GM12878 (cell line): Measurements from ENCODE around the gene AK5.

Experiments
- CHD1 ChIP-seq: IDR thresholded peaks from 2 replicates; pipeline ENCODE4 v1.6.1; 2012; ENCODE audit warnings: low read depth, low read length, improper control_type of control experiment
- CTCF ChIP-seq, 3 experiments: IDR thresholded peaks in 2 of 3; conservative IDR thresholded peaks in 1 of 3; 2 replicates each; pipeline ENCODE4 v1.5.1; 2011; ENCODE audit warnings: low read depth in 3 of 3, low read length in 3 of 3, mild to moderate bottlenecking in 3 of 3, control low read depth in 2 of 3, moderate library complexity in 2 of 3, inconsistent platforms in 1 of 3, mixed read lengths in 1 of 3; ENCODE audit not compliant: control insufficient read depth in 2 of 3, insufficient read depth in 1 of 3; ENCODE audit errors: extremely low read depth in 1 of 3
- CUX1 ChIP-seq: IDR thresholded peaks from 2 replicates; pipeline ENCODE4 v1.6.1; 2012; ENCODE audit warnings: improper control_type of control experiment, low read depth, low read length; ENCODE audit not compliant: insufficient replicate concordance
- FOXM1 ChIP-seq: IDR thresholded peaks from 2 replicates; pipeline ENCODE4 v1.6.1; 2012; ENCODE audit warnings: low read depth, mild to moderate bottlenecking, inconsistent platforms, low read length, moderate library complexity
- IKZF2 ChIP-seq, 2 experiments: fragments of 450-650 bp; IDR thresholded peaks; 2 replicates each; pipeline ENCODE4 v1.6.1; 2017; ENCODE audit warnings: mild to moderate bottlenecking in 2 of 2, moderate library complexity in 2 of 2
- NRF1 ChIP-seq: conservative IDR thresholded peaks from 2 replicates; pipeline ENCODE4 v1.6.1; 2011; ENCODE audit warnings: mild to moderate bottlenecking, low read depth, low read length, improper control_type of control experiment
- POLR2AphosphoS5 ChIP-seq: IDR thresholded peaks from 2 replicates; pipeline ENCODE4 v1.6.1; 2011; ENCODE audit warnings: mild to moderate bottlenecking, low read length, inconsistent platforms
- RCOR1 ChIP-seq: conservative IDR thresholded peaks from 2 replicates; pipeline ENCODE4 v1.6.1; 2012; ENCODE audit warnings: low read depth, low read length, improper control_type of control experiment
- RELA ChIP-seq: fragments of 450-650 bp; IDR thresholded peaks from 2 replicates; pipeline ENCODE4 v1.8.0; 2014; ENCODE audit warnings: borderline replicate concordance; ENCODE audit not compliant: partially characterized antibody
- TAF1 ChIP-seq: IDR thresholded peaks from 2 replicates; pipeline ENCODE4 v1.6.1; 2011; ENCODE audit warnings: mild to moderate bottlenecking, low read depth, low read length, borderline replicate concordance
- TCF12 ChIP-seq: IDR thresholded peaks from 2 replicates; pipeline ENCODE4 v1.6.1; 2011; ENCODE audit warnings: low read depth, mild to moderate bottlenecking, low read length
- WRNIP1 ChIP-seq: IDR thresholded peaks from 2 replicates; pipeline ENCODE4 v1.6.1; 2011; ENCODE audit warnings: low read depth, low read length, improper control_type of control experiment, borderline replicate concordance

- no peak for TF ChIP-seq RELA
- no peak for TF ChIP-seq WRNIP1
- no peak for TF ChIP-seq TCF12
- TF ChIP-seq POLR2AphosphoS5: no peak
- no peak for TF ChIP-seq FOXM1
- no peak for TF ChIP-seq CTCF (IDR thresholded peaks at IDR 0.05 in 2 of 3, conservative IDR thresholded peaks at IDR 0.05 in 1 of 3; ENCODE audit: control insufficient read depth in 2 of 3, extremely low read depth in 1 of 3, insufficient read depth in 1 of 3, low read depth in 3 of 3, low read length in 3 of 3)
- no peak for TF ChIP-seq TAF1
- no peak for TF ChIP-seq CUX1
- no peak for TF ChIP-seq IKZF2 (IDR thresholded peaks at IDR 0.05)
- TF ChIP-seq RCOR1: no peak
- no peak for TF ChIP-seq CHD1
- no peak for TF ChIP-seq NRF1
These were observed 507 bp downstream of the AK5 start for GRCh38 chr1:77282187-77282865.
